ENCODE data around the gene NOD1.
"Not testable (repeated sequence)": the region's sequence is repeated elsewhere in the genome, so short reads cannot be mapped to it uniquely, and the experiment has no call there.

NOD1 gene

GRCh38 chr7:30420080-30420479 lies 58.5 kb downstream of the NOD1 start:
- not testable (repeated sequence) for DNase-seq (ENCODE audit: low read depth)

GRCh38 chr7:30413864-30414263 lies 64.7 kb downstream of the NOD1 start:
- DNase-seq (ENCODE audit: low read depth): no peak

- no peak for DNase-seq (ENCODE audit: low read depth)
Observed at GRCh38 chr7:30412782-30413504, 65.6 kb downstream of the NOD1 start.

- DNase-seq (ENCODE audit: low read depth): no peak
Observed at GRCh38 chr7:30411897-30412296, 66.7 kb downstream of the NOD1 start.

GRCh38 chr7:30411173-30411572 lies 67.4 kb downstream of the NOD1 start:
- DNase-seq (ENCODE audit: low read depth): no peak

- DNase-seq (ENCODE audit: low read depth): no peak
Observed at GRCh38 chr7:30406664-30407425, 71.7 kb downstream of the NOD1 start.

- DNase-seq (ENCODE audit: low read depth): no peak
Observed at GRCh38 chr7:30405179-30405578, 73.4 kb downstream of the NOD1 start.

GRCh38 chr7:30403477-30403876 lies 75.1 kb downstream of the NOD1 start:
- no peak for DNase-seq (ENCODE audit: low read depth)

GRCh38 chr7:30396389-30396788 lies 82.2 kb downstream of the NOD1 start:
- DNase-seq (ENCODE audit: low read depth): no peak

GRCh38 chr7:30395676-30396075 lies 82.9 kb downstream of the NOD1 start:
- no peak for DNase-seq (ENCODE audit: low read depth)

GRCh38 chr7:30391806-30392205 lies 86.8 kb downstream of the NOD1 start:
- no peak for DNase-seq (ENCODE audit: low read depth)

- no peak for DNase-seq (ENCODE audit: low read depth)
Observed at GRCh38 chr7:30390736-30391636, 87.6 kb downstream of the NOD1 start.

- no peak for DNase-seq (ENCODE audit: low read depth)
Observed at GRCh38 chr7:30389791-30390190, 88.8 kb downstream of the NOD1 start.

- DNase-seq (ENCODE audit: low read depth): no peak
Observed at GRCh38 chr7:30382607-30383006, 96.0 kb downstream of the NOD1 start.

- DNase-seq (ENCODE audit: low read depth): not testable (repeated sequence)
Observed at GRCh38 chr7:30380824-30381223, 97.8 kb downstream of the NOD1 start.

- DNase-seq (ENCODE audit: low read depth): no peak
Observed at GRCh38 chr7:30380294-30380693, 98.3 kb downstream of the NOD1 start.

- DNase-seq (ENCODE audit: low read depth): no peak
Observed at GRCh38 chr7:30379741-30380140, 98.8 kb downstream of the NOD1 start.

- no peak for DNase-seq (ENCODE audit: low read depth)
Observed at GRCh38 chr7:30379131-30379530, 99.5 kb downstream of the NOD1 start.

GRCh38 chr7:30378275-30378674 lies 100.3 kb downstream of the NOD1 start:
- DNase-seq (ENCODE audit: low read depth): no peak
